ENCODE measurements around the gene EIF4H.

DNA sequence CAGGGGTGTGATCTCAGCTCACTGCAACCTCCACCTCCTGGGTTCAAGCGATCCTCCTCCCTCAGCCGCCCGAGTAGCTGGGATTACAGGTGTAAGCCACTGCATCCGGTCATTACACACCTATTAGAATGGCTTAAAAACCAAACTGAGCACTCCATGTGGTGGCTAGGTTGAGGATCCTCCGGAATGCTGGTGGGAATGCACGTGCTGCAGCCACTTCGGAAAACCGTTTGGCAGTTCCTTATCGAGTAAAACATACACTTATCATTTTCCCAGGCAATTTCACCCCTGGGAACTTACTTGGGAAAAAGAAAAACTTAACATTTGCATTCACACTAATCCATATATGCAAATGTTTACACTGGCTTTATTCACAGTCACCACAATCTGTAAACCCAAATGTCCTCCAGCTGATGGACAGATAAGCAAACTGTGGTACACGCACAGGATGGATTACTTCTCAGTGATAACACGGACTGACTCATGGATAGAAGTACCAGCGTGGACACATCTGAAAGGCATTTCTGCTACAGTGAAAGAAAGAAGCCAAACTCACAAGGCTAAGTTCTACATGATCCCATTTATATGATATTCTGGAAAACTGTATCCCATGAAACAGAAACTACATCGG is 59.6 kb downstream of the EIF4H start:
- TF ChIP-seq, protein P1, sequence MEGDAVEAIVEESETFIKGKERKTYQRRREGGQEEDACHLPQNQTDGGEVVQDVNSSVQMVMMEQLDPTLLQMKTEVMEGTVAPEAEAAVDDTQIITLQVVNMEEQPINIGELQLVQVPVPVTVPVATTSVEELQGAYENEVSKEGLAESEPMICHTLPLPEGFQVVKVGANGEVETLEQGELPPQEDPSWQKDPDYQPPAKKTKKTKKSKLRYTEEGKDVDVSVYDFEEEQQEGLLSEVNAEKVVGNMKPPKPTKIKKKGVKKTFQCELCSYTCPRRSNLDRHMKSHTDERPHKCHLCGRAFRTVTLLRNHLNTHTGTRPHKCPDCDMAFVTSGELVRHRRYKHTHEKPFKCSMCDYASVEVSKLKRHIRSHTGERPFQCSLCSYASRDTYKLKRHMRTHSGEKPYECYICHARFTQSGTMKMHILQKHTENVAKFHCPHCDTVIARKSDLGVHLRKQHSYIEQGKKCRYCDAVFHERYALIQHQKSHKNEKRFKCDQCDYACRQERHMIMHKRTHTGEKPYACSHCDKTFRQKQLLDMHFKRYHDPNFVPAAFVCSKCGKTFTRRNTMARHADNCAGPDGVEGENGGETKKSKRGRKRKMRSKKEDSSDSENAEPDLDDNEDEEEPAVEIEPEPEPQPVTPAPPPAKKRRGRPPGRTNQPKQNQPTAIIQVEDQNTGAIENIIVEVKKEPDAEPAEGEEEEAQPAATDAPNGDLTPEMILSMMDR (IDR thresholded peaks at IDR 0.05), result no peak
- TF ChIP-seq POLR2AphosphoS5 (IDR thresholded peaks at IDR 0.05), result no peak
- TF ChIP-seq POLR2A (IDR thresholded peaks at IDR 0.05; ENCODE audit: low read depth), result no peak
